Measurements from ENCODE around the gene FGF2. TPM values are rescaled to one million over a fixed set of nuclear protein-coding genes. Genes with fewer than 3 reads are reported as not detected.

The FGF2 gene
- total RNA-seq, 1 experiment from 2014 or later: 4.1 TPM

- no peak for TF ChIP-seq EZH2 (IDR thresholded peaks at IDR 0.05; ENCODE audit: low read length, unreplicated experiment)
- TF ChIP-seq, protein P1, sequence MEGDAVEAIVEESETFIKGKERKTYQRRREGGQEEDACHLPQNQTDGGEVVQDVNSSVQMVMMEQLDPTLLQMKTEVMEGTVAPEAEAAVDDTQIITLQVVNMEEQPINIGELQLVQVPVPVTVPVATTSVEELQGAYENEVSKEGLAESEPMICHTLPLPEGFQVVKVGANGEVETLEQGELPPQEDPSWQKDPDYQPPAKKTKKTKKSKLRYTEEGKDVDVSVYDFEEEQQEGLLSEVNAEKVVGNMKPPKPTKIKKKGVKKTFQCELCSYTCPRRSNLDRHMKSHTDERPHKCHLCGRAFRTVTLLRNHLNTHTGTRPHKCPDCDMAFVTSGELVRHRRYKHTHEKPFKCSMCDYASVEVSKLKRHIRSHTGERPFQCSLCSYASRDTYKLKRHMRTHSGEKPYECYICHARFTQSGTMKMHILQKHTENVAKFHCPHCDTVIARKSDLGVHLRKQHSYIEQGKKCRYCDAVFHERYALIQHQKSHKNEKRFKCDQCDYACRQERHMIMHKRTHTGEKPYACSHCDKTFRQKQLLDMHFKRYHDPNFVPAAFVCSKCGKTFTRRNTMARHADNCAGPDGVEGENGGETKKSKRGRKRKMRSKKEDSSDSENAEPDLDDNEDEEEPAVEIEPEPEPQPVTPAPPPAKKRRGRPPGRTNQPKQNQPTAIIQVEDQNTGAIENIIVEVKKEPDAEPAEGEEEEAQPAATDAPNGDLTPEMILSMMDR (conservative IDR thresholded peaks at IDR 0.05; ENCODE audit: low read depth, low read length): no peak
- H2AFZ ChIP-seq (ENCODE audit: low read length): no peak overlapping the region
- peak overlapping the region; percentile 50; the same call in 1 of the 2 replicates for H3K4me2 ChIP-seq (ENCODE audit: low read length)
- peak overlapping the region; percentile 88 for H3K27ac ChIP-seq (ENCODE audit: low read length)
- H3K79me2 ChIP-seq (ENCODE audit: low read length): no peaks in the 10 kb centered on the region
- ChIA-PET CTCF (interaction anchor here (0.6 kb wide), 1 partner anchor 141 kb away, joined by 4 read pairs; no protein-coding TSS in a partner anchor), POLR2A (ENCODE audit: unreplicated experiment) (no interaction called here)
- H3K9me2 ChIP-seq (replicated peaks; ENCODE audit: low read length): no peaks in the 10 kb centered on the region
- no peaks in the 10 kb centered on the region for H4K20me1 ChIP-seq (ENCODE audit: low read length)
- H3K9ac ChIP-seq (ENCODE audit: low read length): peak overlapping the region; percentile 24
- intact Hi-C loops (cut with micrococcal nuclease): loop anchor here (1.0 to 5.0 kb wide), 4 partner anchors 15 to 140 kb away; partner anchors contain the start of gene FGF2
- peak; percentile 94 for DNase-seq
- peaks cover 5% of the 10 kb centered on the region; the same call in 1 of the 2 replicates for H3K36me3 ChIP-seq (ENCODE audit: low read depth, low read length)
- no peaks in the 10 kb centered on the region for H3K9me3 ChIP-seq (ENCODE audit: low read length)
- ATAC-seq: peak; percentile 90
- H3K4me3 ChIP-seq (ENCODE audit: low read length): no peak overlapping the region
- peaks cover 3% of the 10 kb centered on the region for H3F3A ChIP-seq (ENCODE audit: low read length, unreplicated experiment)
- no peaks in the 10 kb centered on the region for H3K27me3 ChIP-seq (ENCODE audit: low read length)
- BruUV-seq (replicated peaks): no TSS peak
- peaks cover 41% of the 10 kb centered on the region for H3K4me1 ChIP-seq (ENCODE audit: insufficient read depth, low read length)
Measured at GRCh38 chr4:122898370-122899150, 71.9 kb downstream of the FGF2 start.

DNA sequence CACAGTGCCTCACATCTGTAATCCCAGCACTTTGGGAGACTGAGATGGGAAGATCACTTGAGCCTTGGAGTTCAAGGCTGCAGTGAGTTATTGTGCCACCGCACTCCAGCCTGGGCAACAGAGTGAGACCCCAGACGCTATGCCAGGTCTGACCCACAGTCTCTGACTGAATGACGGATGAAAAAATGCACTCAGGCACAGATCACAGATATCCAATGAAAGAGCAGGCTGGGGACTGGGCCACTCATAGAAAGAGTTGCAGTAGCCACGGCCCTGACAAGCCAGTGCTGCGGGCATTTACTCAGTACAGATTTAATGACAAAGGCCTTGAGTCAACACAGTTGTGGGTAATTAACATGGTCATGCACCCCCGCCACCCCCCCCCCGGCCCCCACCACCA, 73.1 kb downstream of the FGF2 start:
- ChIA-PET CTCF (no interaction called here), POLR2A (ENCODE audit: unreplicated experiment) (no interaction called here)
- Histone ChIP-seq H3K79me2 (ENCODE audit: low read length) (no peaks in the 10 kb centered on the region), H3K9me3 (ENCODE audit: low read length) (no peaks in the 10 kb centered on the region), H3K4me1 (ENCODE audit: insufficient read depth, low read length) (peaks cover 41% of the 10 kb centered on the region), H3K36me3 (ENCODE audit: low read depth, low read length) (peaks cover 5% of the 10 kb centered on the region; the same call in 1 of the 2 replicates), H3K27ac (ENCODE audit: low read length) (peak overlapping the region; percentile 88), H2AFZ (ENCODE audit: low read length) (no peak overlapping the region), H4K20me1 (ENCODE audit: low read length) (no peaks in the 10 kb centered on the region), H3K9ac (ENCODE audit: low read length) (no peak overlapping the region), H3K4me2 (ENCODE audit: low read length) (no peak overlapping the region), H3K4me3 (ENCODE audit: low read length) (no peak overlapping the region), H3F3A (ENCODE audit: low read length, unreplicated experiment) (peaks cover 3% of the 10 kb centered on the region), H3K9me2 (replicated peaks; ENCODE audit: low read length) (no peaks in the 10 kb centered on the region), H3K27me3 (ENCODE audit: low read length) (no peaks in the 10 kb centered on the region)
- DNase-seq: no peak
- TF ChIP-seq EZH2 (IDR thresholded peaks at IDR 0.05; ENCODE audit: low read length, unreplicated experiment) (no peak), EZH2phosphoT487 (IDR thresholded peaks at IDR 0.05; ENCODE audit: borderline replicate concordance, low read length) (no peak)
- TF ChIP-seq, protein P1 (conservative IDR thresholded peaks at IDR 0.05; ENCODE audit: low read depth, low read length): no peak
- intact Hi-C loops (cut with micrococcal nuclease): loop anchor here (5.0 kb wide), 2 partner anchors 72 to 117 kb away; partner anchors contain the start of gene FGF2
- no peak for ATAC-seq
- no TSS peak for BruUV-seq (replicated peaks)

DNA sequence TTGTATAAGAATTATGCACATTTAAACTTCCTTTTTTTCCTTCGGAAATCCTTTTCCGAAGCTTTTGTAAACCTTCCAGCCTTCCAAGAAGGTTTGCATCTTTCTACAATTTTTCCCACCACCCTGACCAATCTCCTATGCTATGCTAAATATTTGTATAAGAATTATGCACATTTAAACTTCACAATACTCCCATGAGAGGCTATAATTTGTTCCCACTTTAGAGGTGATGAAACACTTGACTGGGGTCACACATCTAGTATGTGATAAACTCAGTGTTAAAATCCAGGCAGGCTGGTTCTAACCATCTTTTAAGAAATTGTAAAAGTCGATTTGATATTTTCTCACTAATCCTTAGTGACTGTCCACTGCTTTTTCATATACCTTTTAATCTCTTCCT, 73.7 kb downstream of the FGF2 start:
- no peaks in the 10 kb centered on the region for H3K79me2 ChIP-seq (ENCODE audit: low read length)
- POLR2A ChIA-PET (ENCODE audit: unreplicated experiment): no interaction called here
- no peak overlapping the region for H3K9ac ChIP-seq (ENCODE audit: low read length)
- peaks cover 5% of the 10 kb centered on the region; the same call in 1 of the 2 replicates for H3K36me3 ChIP-seq (ENCODE audit: low read depth, low read length)
- H3K9me3 ChIP-seq (ENCODE audit: low read length): no peaks in the 10 kb centered on the region
- no peak for TF ChIP-seq EZH2 (IDR thresholded peaks at IDR 0.05; ENCODE audit: low read length, unreplicated experiment)
- no peak for TF ChIP-seq EZH2phosphoT487 (IDR thresholded peaks at IDR 0.05; ENCODE audit: borderline replicate concordance, low read length)
- TF ChIP-seq, protein P1 (conservative IDR thresholded peaks at IDR 0.05; ENCODE audit: low read depth, low read length): no peak
- no peaks in the 10 kb centered on the region for H4K20me1 ChIP-seq (ENCODE audit: low read length)
- H3F3A ChIP-seq (ENCODE audit: low read length, unreplicated experiment): peaks cover 3% of the 10 kb centered on the region
- peaks cover 40% of the 10 kb centered on the region for H3K4me1 ChIP-seq (ENCODE audit: insufficient read depth, low read length)
- intact Hi-C loops (cut with micrococcal nuclease): no loop called here
- CTCF ChIA-PET: no interaction called here
- H3K27ac ChIP-seq (ENCODE audit: low read length): no peak overlapping the region
- no peak overlapping the region for H3K4me3 ChIP-seq (ENCODE audit: low read length)
- ATAC-seq: no peak
- no peak overlapping the region for H3K4me2 ChIP-seq (ENCODE audit: low read length)
- no TSS peak for BruUV-seq (replicated peaks)
- no peak for DNase-seq
- no peaks in the 10 kb centered on the region for H3K9me2 ChIP-seq (replicated peaks; ENCODE audit: low read length)
- no peak overlapping the region for H2AFZ ChIP-seq (ENCODE audit: low read length)
- H3K27me3 ChIP-seq (ENCODE audit: low read length): no peaks in the 10 kb centered on the region
